GM21723 (cell line): ENCODE data around the gene DENND1A.

Experiments used
- ATAC-seq: cut with Tn5 transposase; IDR thresholded peaks from one replicate; pipeline ENCODE4 v1.9.1; 2021; ENCODE audit warnings: mild to moderate bottlenecking, moderate library complexity; ENCODE audit not compliant: unreplicated experiment

Gene DENND1A

GRCh38 chr9:123597876-123598556 is 331.9 kb downstream of the DENND1A start:
- no peak for ATAC-seq

GRCh38 chr9:123597048-123597447 is 332.9 kb downstream of the DENND1A start:
- no peak for ATAC-seq

- no peak for ATAC-seq
Measured at GRCh38 chr9:123591283-123591682, 338.6 kb downstream of the DENND1A start.

GRCh38 chr9:123590499-123590898 is 339.4 kb downstream of the DENND1A start:
- no peak for ATAC-seq

GRCh38 chr9:123589361-123590239 is 340.3 kb downstream of the DENND1A start:
- no peak for ATAC-seq

GRCh38 chr9:123586275-123586674 is 343.7 kb downstream of the DENND1A start:
- ATAC-seq: no peak

- ATAC-seq: no peak
Measured at GRCh38 chr9:123584202-123585176, 345.4 kb downstream of the DENND1A start.

- no peak for ATAC-seq
Measured at GRCh38 chr9:123583646-123584045, 346.3 kb downstream of the DENND1A start.

- no peak for ATAC-seq
Measured at GRCh38 chr9:123571240-123571639, 358.7 kb downstream of the DENND1A start.

GRCh38 chr9:123568691-123569688 is 360.9 kb downstream of the DENND1A start:
- no peak for ATAC-seq

- no peak for ATAC-seq
Measured at GRCh38 chr9:123567013-123567412, 362.9 kb downstream of the DENND1A start.

- no peak for ATAC-seq
Measured at GRCh38 chr9:123564652-123565051, 365.3 kb downstream of the DENND1A start.

GRCh38 chr9:123562844-123563346 is 367.0 kb downstream of the DENND1A start:
- ATAC-seq: no peak

GRCh38 chr9:123561046-123561445 is 368.9 kb downstream of the DENND1A start:
- no peak for ATAC-seq

- ATAC-seq: no peak
Measured at GRCh38 chr9:123556464-123557435, 373.2 kb downstream of the DENND1A start.

- no peak for ATAC-seq
Measured at GRCh38 chr9:123555646-123556045, 374.3 kb downstream of the DENND1A start.

- ATAC-seq: no peak
Measured at GRCh38 chr9:123552530-123552929, 377.4 kb downstream of the DENND1A start.

GRCh38 chr9:123551734-123552133 is 378.2 kb downstream of the DENND1A start:
- ATAC-seq: no peak
